Measurements from ENCODE around the gene ZNF177. TPM values are rescaled to one million over a fixed set of nuclear protein-coding genes. Genes with fewer than 3 reads are reported as not detected.

The ZNF177 gene
- total RNA-seq, 6 experiments from 2014 or later: 0.66 to 1.3 (median 0.91) TPM

GRCh38 chr19:9427941-9428340 is 65.1 kb downstream of the ZNF177 start:
- no peaks in the 10 kb centered on the region for H3K9me3 Mint-ChIP-seq
- peaks cover 2% of the 10 kb centered on the region; the same call in 1 of the 2 replicates for H3K27me3 Mint-ChIP-seq (ENCODE audit: insufficient read depth)
- no peak for TF ChIP-seq CTCF (IDR thresholded peaks at IDR 0.05)
- H3K4me3 Mint-ChIP-seq: no peak overlapping the region
- no peak overlapping the region for H3K27ac Mint-ChIP-seq
- H3K36me3 Mint-ChIP-seq (ENCODE audit: low read depth): peaks cover 75% of the 10 kb centered on the region
- H3K4me1 Mint-ChIP-seq (ENCODE audit: low read depth): no peaks in the 10 kb centered on the region; the same call in 1 of the 2 replicates
- no peak for DNase-seq

- H3K27ac Mint-ChIP-seq: no peak overlapping the region
- H3K9me3 Mint-ChIP-seq: no peaks in the 10 kb centered on the region
- no peak overlapping the region for H3K4me3 Mint-ChIP-seq
- TF ChIP-seq CTCF (IDR thresholded peaks at IDR 0.05): no peak
- DNase-seq: no peak
- H3K36me3 Mint-ChIP-seq (ENCODE audit: low read depth): peaks cover 65% of the 10 kb centered on the region
- H3K27me3 Mint-ChIP-seq (ENCODE audit: insufficient read depth): no peaks in the 10 kb centered on the region; the same call in 1 of the 2 replicates
- peaks cover 10% of the 10 kb centered on the region for H3K4me1 Mint-ChIP-seq (ENCODE audit: low read depth)
Measured at GRCh38 chr19:9430444-9430843, 67.6 kb downstream of the ZNF177 start.

- peaks cover 57% of the 10 kb centered on the region for H3K36me3 Mint-ChIP-seq (ENCODE audit: low read depth)
- no peak overlapping the region for H3K4me3 Mint-ChIP-seq
- DNase-seq: peak; percentile 58
- TF ChIP-seq CTCF (IDR thresholded peaks at IDR 0.05): peak; percentile 79
- H3K4me1 Mint-ChIP-seq (ENCODE audit: low read depth): peaks cover 17% of the 10 kb centered on the region
- H3K27ac Mint-ChIP-seq: no peak overlapping the region
- H3K9me3 Mint-ChIP-seq: no peaks in the 10 kb centered on the region
- no peaks in the 10 kb centered on the region; the same call in 1 of the 2 replicates for H3K27me3 Mint-ChIP-seq (ENCODE audit: insufficient read depth)
Measured at GRCh38 chr19:9431475-9431874, 68.7 kb downstream of the ZNF177 start.

Other genes with a start within 250 kb of the ZNF177 start
- gene OR7G1, start 247.2 kb upstream of the ZNF177 start, total RNA-seq (2021; fragmentation: NEBNext Ultra II Directional; extraction: Animal tissue kit (Norgen Biotek cat#: 25700)): not detected
- not detected for gene OR7G3, start 236.1 kb upstream of the ZNF177 start, total RNA-seq (2021; fragmentation: NEBNext Ultra II Directional; extraction: Animal tissue kit (Norgen Biotek cat#: 25700))
- gene ZNF317, start 222.6 kb upstream of the ZNF177 start, total RNA-seq (2021; fragmentation: NEBNext Ultra II Directional; extraction: Animal tissue kit (Norgen Biotek cat#: 25700)): 10 to 100 TPM; 17.1 to 21.8 (median 20.5) TPM
- not detected for gene OR7D2, start 184.0 kb upstream of the ZNF177 start, total RNA-seq (2021; fragmentation: NEBNext Ultra II Directional; extraction: Animal tissue kit (Norgen Biotek cat#: 25700))
- gene OR7D4, start 143.4 kb upstream of the ZNF177 start, total RNA-seq (2021; fragmentation: NEBNext Ultra II Directional; extraction: Animal tissue kit (Norgen Biotek cat#: 25700)): not detected
- not detected for gene OR7E24, start 112.1 kb upstream of the ZNF177 start, total RNA-seq (2021; fragmentation: NEBNext Ultra II Directional; extraction: Animal tissue kit (Norgen Biotek cat#: 25700))
- gene ZNF699, start 53.2 kb upstream of the ZNF177 start, total RNA-seq (2021; fragmentation: NEBNext Ultra II Directional; extraction: Animal tissue kit (Norgen Biotek cat#: 25700)): 1 to 10 TPM; 5.5 to 7.1 (median 6.6) TPM
- gene ZNF559, start 38.8 kb upstream of the ZNF177 start, total RNA-seq (2021; fragmentation: NEBNext Ultra II Directional; extraction: Animal tissue kit (Norgen Biotek cat#: 25700)): 10 to 100 TPM in 5 of 6 experiments, 1 to 10 TPM in 1; 9.2 to 13.8 (median 11.5) TPM
- 1 to 10 TPM; 6.3 to 7.8 (median 7.0) TPM for gene ZNF266, start 72.6 kb downstream of the ZNF177 start, total RNA-seq (2021; fragmentation: NEBNext Ultra II Directional; extraction: Animal tissue kit (Norgen Biotek cat#: 25700))
- gene ZNF560, start 135.6 kb downstream of the ZNF177 start, total RNA-seq (2021; fragmentation: NEBNext Ultra II Directional; extraction: Animal tissue kit (Norgen Biotek cat#: 25700)): under 1 TPM in 5 of 6 experiments, not detected in 1; 0.07 to 0.28 (median 0.14) TPM
- 10 to 100 TPM; 12.7 to 15.7 (median 15.0) TPM for gene ZNF426, start 175.6 kb downstream of the ZNF177 start, total RNA-seq (2021; fragmentation: NEBNext Ultra II Directional; extraction: Animal tissue kit (Norgen Biotek cat#: 25700))
- gene ZNF121, start 221.5 kb downstream of the ZNF177 start, total RNA-seq (2021; fragmentation: NEBNext Ultra II Directional; extraction: Animal tissue kit (Norgen Biotek cat#: 25700)): 10 to 100 TPM; 20.9 to 30.9 (median 23.9) TPM

All from HFFc6 (cell line).